CD4-positive, alpha-beta memory T cell (primary cell): ENCODE data around the gene DACH1. TPM values are rescaled to one million over a fixed set of nuclear protein-coding genes. Genes with fewer than 3 reads are reported as not detected.
A peak's percentile ranks its signal among the peaks of the same experiment; 100 is the strongest.

Experiments used
- CTCF ChIA-PET: fragments of 350-600 bp; sonication (Branson Sonifier 250); formaldehyde crosslinking; loops from one replicate; lab custom pipeline; 2021; ENCODE audit warnings: inconsistent platforms; ENCODE audit not compliant: partially characterized antibody; lab: Charles Lee
- POLR2A ChIA-PET: fragments of 350-600 bp; sonication (Branson Sonifier 250); formaldehyde crosslinking; loops from one replicate; lab custom pipeline; 2021; ENCODE audit not compliant: partially characterized antibody; lab: Charles Lee
- DNase-seq, 5 donors: peaks; one replicate each; pipeline versions ENCODE4 v3.0.0 to v3.0.0-alpha.2; 2020 to 2022; ENCODE audit warnings: mixed read lengths in 1 of 5
- H3K27ac ChIP-seq: one replicate; pipeline ENCODE4 v1.7.0; 2013; ENCODE audit warnings: low read depth, low read length
- H3K27me3 ChIP-seq: 2 replicates; pipeline ENCODE4 v1.7.0; 2013; ENCODE audit warnings: mild to moderate bottlenecking, low read length, moderate library complexity; ENCODE audit not compliant: insufficient read depth
- H3K36me3 ChIP-seq: 2 replicates; pipeline ENCODE4 v1.7.0; 2013; ENCODE audit warnings: mild to moderate bottlenecking, low read length, moderate library complexity; ENCODE audit not compliant: insufficient read depth
- H3K4me1 ChIP-seq: 2 replicates; pipeline ENCODE4 v1.7.0; 2013; ENCODE audit warnings: mild to moderate bottlenecking, low read length, moderate library complexity; ENCODE audit not compliant: insufficient read depth
- H3K4me3 ChIP-seq, 2 donors: one replicate each; pipeline ENCODE4 v1.7.0; 2013; ENCODE audit warnings: low read length in 2 of 2, mild to moderate bottlenecking in 1 of 2
- H3K9me3 ChIP-seq, 2 donors: one replicate each; pipeline ENCODE4 v1.7.0; 2013; ENCODE audit warnings: low read length in 2 of 2, control low read depth in 1 of 2; ENCODE audit not compliant: control insufficient read depth in 1 of 2
- H3K27ac Mint-ChIP-seq, 7 donors: one replicate each; pipeline ENCODE4 v1.8.0; 2020 to 2021; ENCODE audit warnings: mixed read lengths in 7 of 7, mild to moderate bottlenecking in 6 of 7, inconsistent platforms in 3 of 7, moderate library complexity in 3 of 7
- H3K27me3 Mint-ChIP-seq, 2 donors: one replicate each; pipeline ENCODE4 v1.8.0; 2020 to 2021; ENCODE audit warnings: mixed read lengths in 2 of 2
- H3K36me3 Mint-ChIP-seq, 2 donors: one replicate each; pipeline ENCODE4 v1.8.0; 2020 to 2021; ENCODE audit warnings: mixed read lengths in 2 of 2, inconsistent platforms in 1 of 2, mild to moderate bottlenecking in 1 of 2
- H3K4me1 Mint-ChIP-seq, 4 donors: one replicate each; pipeline ENCODE4 v1.8.0; 2020 to 2021; ENCODE audit warnings: mixed read lengths in 4 of 4, mild to moderate bottlenecking in 1 of 4
- H3K4me3 Mint-ChIP-seq, 8 donors: one replicate each; pipeline ENCODE4 v1.8.0; 2020 to 2021; ENCODE audit warnings: mixed read lengths in 8 of 8, mild to moderate bottlenecking in 7 of 8, moderate library complexity in 6 of 8, inconsistent platforms in 3 of 8
- H3K9me3 Mint-ChIP-seq, 8 donors: one replicate each; pipeline ENCODE4 v1.8.0; 2020 to 2021; ENCODE audit warnings: mixed read lengths in 8 of 8, mild to moderate bottlenecking in 5 of 8, inconsistent platforms in 3 of 8, moderate library complexity in 1 of 8
- intact Hi-C: fragments of 100-400 bp; cut with micrococcal nuclease; formaldehyde crosslinking; loops from one replicate; pipeline ENCODE4 v1.15.1; 2023
- polyA plus RNA-seq, 2 donors: library from polyadenylated mRNA; unstranded; fragments of 300-500 nt; fragmentation: Illumina TruSeq; gene quantifications; one replicate each; pipeline ENCODE4 v1.2.3, GENCODE V29; 2021
- total RNA-seq, 2 experiments: library from RNA; stranded (reverse); gene quantifications; one replicate each; pipeline ENCODE4 v1.2.3, GENCODE V29; 2021

The DACH1 gene
- total and polyA plus RNA-seq, 4 experiments from 2014 or later, result not detected

- Mint-ChIP-seq H3K27ac (no peak overlapping the region), H3K4me3 (peak overlapping the region in 3 of 8 donors; percentile 26 to 51 (median 46)), H3K36me3 (no peaks in the 10 kb centered on the region), H3K4me1 (peaks cover 8 to 20% (median 13%) of the 10 kb centered on the region in 4 donors), H3K27me3 (peaks cover 25 to 30% of the 10 kb centered on the region in 2 donors), H3K9me3 (peaks cover 0 to 12% (median 4%) of the 10 kb centered on the region in 8 donors)
- no peak overlapping the region for H3K4me3 ChIP-seq
- H3K4me1 ChIP-seq, result no peaks in the 10 kb centered on the region
- H3K9me3 ChIP-seq, result no peaks in the 10 kb centered on the region
- ChIA-PET CTCF (no interaction called here), POLR2A (no interaction called here)
- no peaks in the 10 kb centered on the region for H3K36me3 ChIP-seq
- no peak overlapping the region for H3K27ac ChIP-seq
- DNase-seq, result no peak
- intact Hi-C loops, result no loop called here
- peaks cover 13% of the 10 kb centered on the region for H3K27me3 ChIP-seq
Observed at GRCh38 chr13:71865874-71866334, 1.1 kb downstream of the DACH1 start.

- Histone ChIP-seq H3K4me3 (no peak overlapping the region), H3K9me3 (no peaks in the 10 kb centered on the region), H3K27me3 (peaks cover 13% of the 10 kb centered on the region), H3K36me3 (no peaks in the 10 kb centered on the region), H3K4me1 (no peaks in the 10 kb centered on the region), H3K27ac (no peak overlapping the region)
- H3K4me1 Mint-ChIP-seq, result peaks cover 8 to 20% (median 13%) of the 10 kb centered on the region in 4 donors
- peaks cover 0 to 12% (median 3%) of the 10 kb centered on the region in 8 donors for H3K9me3 Mint-ChIP-seq
- peak overlapping the region in 1 of 7 donors; percentile 47 for H3K27ac Mint-ChIP-seq
- intact Hi-C loops, result no loop called here
- POLR2A ChIA-PET, result no interaction called here
- CTCF ChIA-PET, result interaction anchor here (0.7 kb wide), 1 partner anchor 134 kb away, joined by 3 read pairs; no protein-coding TSS in a partner anchor
- no peak for DNase-seq
- H3K36me3 Mint-ChIP-seq, result no peaks in the 10 kb centered on the region
- peaks cover 25 to 32% of the 10 kb centered on the region in 2 donors for H3K27me3 Mint-ChIP-seq
- H3K4me3 Mint-ChIP-seq, result peak overlapping the region; percentile 43 to 76 (median 66)
Observed at GRCh38 chr13:71864986-71865873, 1.8 kb downstream of the DACH1 start.

GRCh38 chr13:71864094-71864985, 2.7 kb downstream of the DACH1 start:
- Histone ChIP-seq H3K36me3 (no peaks in the 10 kb centered on the region), H3K4me1 (no peaks in the 10 kb centered on the region), H3K9me3 (no peaks in the 10 kb centered on the region), H3K27ac (no peak overlapping the region), H3K4me3 (no peak overlapping the region), H3K27me3 (peaks cover 13% of the 10 kb centered on the region)
- intact Hi-C loops, result no loop called here
- CTCF ChIA-PET, result interaction anchor here (0.7 kb wide), 1 partner anchor 134 kb away, joined by 3 read pairs; no protein-coding TSS in a partner anchor
- peaks cover 0 to 12% (median under 1%) of the 10 kb centered on the region in 8 donors for H3K9me3 Mint-ChIP-seq
- no peak for DNase-seq
- no peaks in the 10 kb centered on the region for H3K36me3 Mint-ChIP-seq
- H3K27me3 Mint-ChIP-seq, result peaks cover 25 to 29% of the 10 kb centered on the region in 2 donors
- peak overlapping the region in 1 of 7 donors; percentile 47 for H3K27ac Mint-ChIP-seq
- POLR2A ChIA-PET, result no interaction called here
- peak overlapping the region; percentile 43 to 76 (median 66) for H3K4me3 Mint-ChIP-seq
- peaks cover 8 to 20% (median 13%) of the 10 kb centered on the region in 4 donors for H3K4me1 Mint-ChIP-seq

GRCh38 chr13:71863254-71863865, 3.6 kb downstream of the DACH1 start:
- Mint-ChIP-seq H3K4me3 (peak overlapping the region in 2 of 8 donors; percentile 44 to 52), H3K27ac (no peak overlapping the region)

GRCh38 chr13:71862459-71862943, 4.5 kb downstream of the DACH1 start:
- H3K4me1 Mint-ChIP-seq, result peaks cover 8 to 18% (median 12%) of the 10 kb centered on the region in 4 donors
- no peak overlapping the region for H3K27ac Mint-ChIP-seq
- no peaks in the 10 kb centered on the region for H3K9me3 ChIP-seq
- H3K36me3 ChIP-seq, result no peaks in the 10 kb centered on the region
- CTCF ChIA-PET, result no interaction called here
- no peaks in the 10 kb centered on the region for H3K36me3 Mint-ChIP-seq
- peaks cover 0 to 16% (median 0%) of the 10 kb centered on the region in 8 donors for H3K9me3 Mint-ChIP-seq
- POLR2A ChIA-PET, result no interaction called here
- H3K27ac ChIP-seq, result no peak overlapping the region
- no peak overlapping the region for H3K4me3 Mint-ChIP-seq
- peaks cover 13% of the 10 kb centered on the region for H3K27me3 ChIP-seq
- H3K27me3 Mint-ChIP-seq, result peaks cover 21 to 25% of the 10 kb centered on the region in 2 donors
- no peak for DNase-seq
- intact Hi-C loops, result no loop called here
- H3K4me3 ChIP-seq, result no peak overlapping the region
- H3K4me1 ChIP-seq, result no peaks in the 10 kb centered on the region

More at GRCh38 chr13:71863254-71863865, 3.6 kb downstream of the DACH1 start:
- Histone ChIP-seq H3K27me3 (peaks cover 13% of the 10 kb centered on the region), H3K4me1 (no peaks in the 10 kb centered on the region), H3K4me3 (no peak overlapping the region), H3K27ac (no peak overlapping the region), H3K9me3 (no peaks in the 10 kb centered on the region), H3K36me3 (no peaks in the 10 kb centered on the region)
- DNase-seq, result no peak
- ChIA-PET CTCF (no interaction called here), POLR2A (no interaction called here)
- Mint-ChIP-seq H3K9me3 (peaks cover 0 to 16% (median under 1%) of the 10 kb centered on the region in 8 donors), H3K27me3 (peaks cover 23 to 29% of the 10 kb centered on the region in 2 donors), H3K36me3 (no peaks in the 10 kb centered on the region), H3K4me1 (peaks cover 8 to 20% (median 13%) of the 10 kb centered on the region in 4 donors)
- intact Hi-C loops, result no loop called here

GRCh38 chr13:71861769-71862458, 5.1 kb downstream of the DACH1 start:
- no peak for DNase-seq
- ChIA-PET CTCF (no interaction called here), POLR2A (no interaction called here)
- Histone ChIP-seq H3K9me3 (no peaks in the 10 kb centered on the region), H3K27me3 (peaks cover 13% of the 10 kb centered on the region), H3K36me3 (no peaks in the 10 kb centered on the region), H3K27ac (no peak overlapping the region), H3K4me3 (no peak overlapping the region), H3K4me1 (no peaks in the 10 kb centered on the region)
- Mint-ChIP-seq H3K9me3 (peaks cover 0 to 16% (median 0%) of the 10 kb centered on the region in 8 donors), H3K4me1 (peaks cover 4 to 12% (median 8%) of the 10 kb centered on the region in 4 donors), H3K36me3 (no peaks in the 10 kb centered on the region), H3K27me3 (peaks cover 16 to 20% of the 10 kb centered on the region in 2 donors), H3K4me3 (no peak overlapping the region), H3K27ac (no peak overlapping the region)
- intact Hi-C loops, result no loop called here
